GM21825 (cell line): Measurements from ENCODE around the gene VGLL4.

Experiments
- ATAC-seq: cut with Tn5 transposase; IDR thresholded peaks from one replicate; pipeline ENCODE4 v1.9.1; 2021; ENCODE audit warnings: mild to moderate bottlenecking, moderate library complexity; ENCODE audit not compliant: unreplicated experiment

The VGLL4 gene

DNA sequence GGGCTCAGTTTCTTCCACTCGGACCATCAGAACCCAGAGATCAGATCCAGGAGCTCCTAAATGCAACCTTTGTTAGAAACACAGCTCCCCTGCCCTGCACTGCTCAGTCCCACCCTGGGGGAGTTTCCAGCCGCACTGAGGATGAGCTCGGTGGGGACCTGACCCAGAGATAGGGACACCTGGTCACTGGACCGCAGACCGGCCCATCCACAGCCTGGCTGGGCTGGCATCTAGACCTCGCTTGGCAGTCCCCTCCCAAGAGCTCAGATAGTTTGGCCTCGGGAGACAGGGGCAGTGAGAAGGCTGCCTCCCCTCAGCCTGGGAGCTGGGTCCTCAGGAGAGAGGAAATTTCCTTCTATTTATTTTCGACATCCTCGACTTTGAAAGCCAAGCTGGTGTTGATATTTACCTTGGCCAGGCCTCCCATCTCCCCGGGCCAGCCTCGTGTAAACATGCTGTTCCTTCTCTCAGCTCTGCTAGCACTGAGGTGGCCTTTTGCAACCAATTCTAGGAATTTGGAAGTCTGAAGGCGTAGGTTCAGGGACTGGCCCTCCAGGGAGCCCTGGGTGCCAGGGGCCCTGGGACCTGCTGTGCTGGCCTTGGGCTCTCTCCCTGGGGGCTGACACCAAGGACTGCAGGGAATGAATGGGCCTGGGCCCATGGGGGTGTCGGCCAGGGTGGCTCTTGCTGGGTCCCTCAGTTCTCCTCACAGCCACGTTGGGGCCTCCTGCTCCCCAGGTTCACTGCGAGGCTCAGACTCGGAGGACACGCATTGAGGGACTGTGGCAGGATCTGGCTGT lies 90.1 kb downstream of the VGLL4 start:
- no peak for ATAC-seq

DNA sequence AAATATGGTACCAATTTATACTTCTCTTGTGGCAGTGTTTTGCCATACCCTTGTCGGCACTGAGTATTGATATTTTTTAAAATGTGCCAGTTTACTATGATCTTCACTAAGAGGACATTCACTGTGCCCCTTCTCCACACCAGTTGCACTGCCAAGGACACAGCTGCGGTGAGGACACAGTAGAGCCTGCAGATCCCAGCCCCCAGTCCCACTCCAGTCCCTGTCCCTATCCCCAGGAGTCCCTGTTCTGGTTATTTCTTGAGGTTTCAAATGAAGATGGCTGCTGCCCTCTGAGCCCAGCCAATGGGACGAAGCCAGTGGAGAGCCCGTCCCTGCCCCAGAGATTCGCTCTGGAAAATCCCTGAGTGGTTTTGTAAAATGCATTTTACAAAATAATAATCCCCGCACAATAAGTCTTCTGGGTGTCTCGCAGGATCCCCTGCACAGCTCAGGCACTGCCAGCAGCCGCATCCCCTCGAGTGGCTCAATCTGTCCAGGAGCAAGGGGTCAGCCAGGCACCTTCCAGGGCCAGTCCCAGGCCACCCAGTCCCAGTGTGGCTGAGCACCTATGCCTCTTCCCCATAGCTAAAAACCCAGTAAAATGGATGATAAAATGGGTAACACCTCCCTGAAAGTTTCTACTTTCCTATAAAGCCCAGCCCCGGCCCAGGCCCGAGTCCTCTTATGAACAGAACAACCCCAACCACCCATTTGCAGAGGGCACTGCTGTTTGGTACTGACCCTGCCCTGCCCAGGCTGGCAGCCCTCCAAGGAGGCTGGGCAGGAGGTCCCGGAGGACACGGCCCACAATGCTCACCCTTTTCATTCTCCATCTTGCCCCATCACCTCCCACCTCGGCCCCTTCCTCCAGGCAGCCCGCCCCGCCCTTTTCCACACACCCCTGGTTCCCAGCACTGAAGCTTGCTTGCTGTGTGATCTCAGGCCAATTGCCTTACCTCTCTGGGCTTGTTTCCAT lies 91.1 kb downstream of the VGLL4 start:
- no peak for ATAC-seq

DNA sequence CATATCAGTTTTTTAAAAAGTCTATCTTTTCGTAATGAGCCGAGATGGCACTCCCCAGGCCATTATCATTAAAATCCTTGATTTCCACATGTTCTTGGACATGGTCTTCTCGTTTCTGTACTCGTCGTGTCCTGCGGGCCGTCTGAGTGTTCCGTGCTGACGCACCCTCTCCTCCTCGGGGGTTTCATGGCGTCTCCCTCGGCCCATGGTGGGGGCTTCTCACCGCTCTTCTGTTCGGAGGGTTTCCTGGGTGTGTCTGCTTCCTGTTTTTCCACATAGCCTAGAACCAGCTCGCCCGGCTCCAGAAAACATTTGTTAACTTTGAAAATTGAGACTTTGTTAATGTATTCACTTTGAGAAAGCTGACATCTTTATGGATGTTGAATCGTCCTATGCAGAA lies 92.7 kb downstream of the VGLL4 start:
- no peak for ATAC-seq

DNA sequence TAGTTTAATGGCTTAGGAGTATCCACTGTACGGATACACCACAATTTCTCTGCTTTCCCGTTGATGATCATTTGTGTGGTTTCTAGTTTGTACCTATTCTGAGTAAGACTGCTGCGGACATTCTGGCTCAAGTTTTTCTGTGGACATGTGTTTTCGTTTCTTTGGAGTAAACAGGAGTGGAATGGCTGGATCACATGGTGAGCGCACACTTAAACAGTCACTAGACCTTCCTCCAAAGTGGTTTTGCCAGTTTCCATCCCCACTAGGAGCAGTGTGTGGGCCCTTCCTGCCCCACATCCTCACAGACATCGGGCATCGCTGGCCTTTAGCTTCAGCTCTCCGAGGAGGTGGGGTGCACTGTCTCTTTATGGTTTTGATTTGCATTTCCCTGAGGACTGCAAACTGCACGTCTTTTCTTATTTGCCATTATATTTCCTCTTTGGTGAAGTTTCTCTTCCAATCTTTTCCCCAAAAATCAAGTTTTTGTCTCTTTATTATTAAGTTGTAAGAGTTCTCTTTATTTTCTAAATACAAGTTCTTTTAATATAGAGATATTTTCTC lies 94.1 kb downstream of the VGLL4 start:
- no peak for ATAC-seq

DNA sequence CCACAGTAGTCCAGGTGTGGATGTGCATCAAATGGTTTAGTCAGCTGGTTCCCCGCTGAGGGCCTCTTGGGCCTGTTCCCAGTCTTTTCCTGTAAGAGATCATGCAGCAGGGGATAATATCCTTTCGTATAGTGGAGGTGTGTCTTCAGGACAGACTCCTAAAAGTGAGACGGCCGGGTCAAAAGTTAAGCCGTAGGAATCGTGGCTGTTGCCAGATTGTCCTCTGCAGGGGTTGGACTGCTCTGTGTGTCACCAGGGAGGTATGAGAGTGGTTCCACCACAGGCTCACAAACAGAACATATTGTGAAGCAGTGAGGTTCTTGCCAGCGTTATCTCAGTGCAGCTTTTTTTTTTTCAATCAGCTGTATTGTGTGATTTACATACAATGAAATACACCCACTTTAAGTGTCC lies 95.0 kb downstream of the VGLL4 start:
- ATAC-seq: no peak

DNA sequence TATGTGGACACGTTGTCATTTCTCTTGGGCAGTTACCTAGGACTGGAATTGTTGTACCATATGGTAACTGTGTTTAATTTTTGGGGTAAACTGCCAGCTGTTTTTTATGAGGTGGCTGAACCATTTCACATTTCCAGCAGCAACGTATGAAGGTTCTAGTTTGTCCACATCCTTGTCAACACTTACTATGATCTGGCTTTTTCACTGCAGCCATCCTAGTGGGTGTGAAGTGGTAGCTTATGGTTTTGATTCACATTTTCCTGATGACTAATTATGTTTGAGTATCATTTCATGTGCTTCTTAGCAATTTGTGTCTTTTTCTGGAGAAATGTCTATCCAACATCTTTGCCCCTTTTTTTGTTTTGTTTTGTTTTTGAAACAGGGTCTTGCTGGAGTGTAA lies 96.2 kb downstream of the VGLL4 start:
- ATAC-seq: no peak

DNA sequence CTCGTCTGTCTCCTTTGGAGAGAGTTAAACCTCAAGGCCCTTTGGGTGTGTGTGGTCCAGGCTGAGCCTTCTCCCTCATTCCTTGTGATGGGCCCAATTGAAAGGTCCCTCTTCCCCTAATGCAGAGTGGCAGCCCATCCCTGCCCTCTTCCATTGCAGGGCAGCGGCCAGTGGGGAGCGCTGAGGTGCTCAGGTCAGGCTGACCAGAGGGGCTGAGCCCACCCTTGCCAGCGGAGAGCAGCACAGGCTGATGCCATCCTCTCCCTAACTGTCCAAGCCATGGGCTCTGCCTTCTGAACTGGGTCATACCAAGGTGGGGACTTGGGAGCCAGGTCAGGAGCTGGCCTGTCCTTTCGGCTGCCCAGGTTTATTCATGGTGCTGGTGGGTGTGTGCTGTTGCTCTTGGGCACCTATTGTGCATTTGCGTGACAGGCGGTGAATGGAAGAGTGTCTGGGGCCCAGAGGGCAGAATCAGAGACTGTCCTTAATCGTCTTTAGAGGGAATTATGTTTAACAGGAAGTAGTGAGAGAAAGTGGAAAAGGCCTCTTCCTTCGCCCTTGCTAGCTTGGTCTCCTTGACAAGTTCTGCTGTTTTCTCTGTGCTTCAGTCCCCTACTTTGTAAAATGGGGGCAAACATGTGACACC lies 96.9 kb downstream of the VGLL4 start:
- ATAC-seq: no peak

DNA sequence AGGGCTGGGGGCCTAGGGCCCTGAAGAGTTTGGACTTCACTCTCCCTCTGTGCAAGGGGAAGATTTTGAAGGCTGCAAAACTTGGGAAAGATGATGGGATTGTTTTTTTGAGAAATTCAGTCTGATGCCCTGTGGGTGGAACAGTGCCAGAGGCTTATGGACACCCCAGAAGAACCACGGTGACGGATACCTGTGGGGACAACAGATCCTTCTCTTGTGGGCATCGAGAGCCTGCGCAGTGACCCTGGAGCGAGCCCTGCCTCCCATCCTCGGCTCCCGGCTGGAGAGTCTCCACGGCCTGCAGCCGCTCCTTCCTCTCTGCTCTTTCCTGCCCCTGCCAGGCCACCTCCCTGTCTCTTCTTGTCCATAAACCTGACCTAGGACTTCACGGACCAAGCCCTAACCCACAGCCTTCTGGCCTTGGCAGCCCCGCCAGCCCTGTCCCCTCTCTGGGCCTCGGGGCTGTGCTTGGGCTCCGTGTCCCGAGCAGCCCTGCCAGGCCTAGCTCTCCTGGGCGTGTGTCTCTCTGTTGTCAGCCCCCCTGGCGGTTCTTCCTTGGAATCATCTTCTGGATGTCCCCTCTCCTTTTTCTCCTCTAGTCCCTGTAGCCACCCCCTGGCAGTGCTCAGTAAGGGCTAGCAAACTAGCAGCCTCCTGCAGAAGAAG lies 98.4 kb downstream of the VGLL4 start:
- no peak for ATAC-seq

DNA sequence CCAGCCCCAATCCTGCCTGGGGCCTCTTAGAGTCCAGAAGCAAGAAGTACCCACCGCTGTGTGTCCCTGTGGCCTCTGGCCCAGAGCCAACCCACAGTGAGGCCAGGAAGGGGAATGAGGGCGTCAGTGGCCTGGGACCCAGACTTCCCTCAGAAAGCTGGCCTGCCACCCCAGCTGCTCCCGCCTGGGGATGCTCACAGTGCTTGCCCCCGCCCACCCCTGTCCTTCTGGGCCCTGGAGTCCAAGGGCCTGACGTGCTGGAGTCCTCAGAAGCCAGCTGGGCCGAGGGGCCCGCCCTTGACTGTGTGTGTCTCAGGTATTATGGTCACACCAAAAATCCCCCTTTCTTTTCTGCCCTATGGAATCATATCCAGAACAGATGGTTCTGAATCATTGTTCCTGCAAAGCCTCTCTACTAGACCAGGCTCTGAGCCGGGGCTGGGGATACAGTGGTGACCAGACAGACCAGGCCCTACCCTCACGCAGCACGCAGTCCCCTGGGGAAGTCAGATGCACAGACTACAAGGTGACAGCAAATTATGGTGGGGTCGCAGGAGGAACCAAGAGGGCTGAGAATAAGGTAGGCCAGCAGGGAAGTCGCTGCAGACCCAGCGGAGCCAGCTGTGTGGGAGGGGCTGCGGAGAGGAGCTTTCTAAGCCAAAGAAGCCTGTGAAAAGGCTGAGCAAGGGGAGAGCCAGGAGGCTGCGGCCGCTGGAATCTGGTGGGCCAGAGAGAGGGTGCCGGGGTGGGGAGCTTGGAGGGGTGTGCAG lies 99.1 kb downstream of the VGLL4 start:
- ATAC-seq: no peak

DNA sequence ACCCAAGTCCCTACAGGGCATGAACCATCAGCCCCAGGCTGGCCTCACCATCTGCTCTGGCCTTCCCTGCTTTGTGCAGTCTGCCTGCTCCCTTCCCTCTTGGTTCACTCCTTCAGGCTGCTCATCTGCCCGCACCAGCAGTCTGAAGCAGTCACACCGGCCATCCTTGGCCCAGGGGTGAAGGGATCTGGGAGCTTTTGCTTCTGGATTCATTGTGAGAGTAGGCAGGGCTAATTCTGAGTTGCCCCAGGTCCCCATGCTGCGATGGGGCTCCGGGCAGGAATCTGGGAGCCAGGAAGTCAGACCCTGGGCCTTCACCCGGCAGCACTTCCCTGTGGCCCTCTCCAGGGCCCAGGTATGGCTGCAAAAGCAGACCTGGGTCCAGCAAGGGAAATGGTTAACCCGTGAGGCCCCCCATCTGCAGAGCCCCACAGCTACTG lies 99.7 kb downstream of the VGLL4 start:
- no peak for ATAC-seq

DNA sequence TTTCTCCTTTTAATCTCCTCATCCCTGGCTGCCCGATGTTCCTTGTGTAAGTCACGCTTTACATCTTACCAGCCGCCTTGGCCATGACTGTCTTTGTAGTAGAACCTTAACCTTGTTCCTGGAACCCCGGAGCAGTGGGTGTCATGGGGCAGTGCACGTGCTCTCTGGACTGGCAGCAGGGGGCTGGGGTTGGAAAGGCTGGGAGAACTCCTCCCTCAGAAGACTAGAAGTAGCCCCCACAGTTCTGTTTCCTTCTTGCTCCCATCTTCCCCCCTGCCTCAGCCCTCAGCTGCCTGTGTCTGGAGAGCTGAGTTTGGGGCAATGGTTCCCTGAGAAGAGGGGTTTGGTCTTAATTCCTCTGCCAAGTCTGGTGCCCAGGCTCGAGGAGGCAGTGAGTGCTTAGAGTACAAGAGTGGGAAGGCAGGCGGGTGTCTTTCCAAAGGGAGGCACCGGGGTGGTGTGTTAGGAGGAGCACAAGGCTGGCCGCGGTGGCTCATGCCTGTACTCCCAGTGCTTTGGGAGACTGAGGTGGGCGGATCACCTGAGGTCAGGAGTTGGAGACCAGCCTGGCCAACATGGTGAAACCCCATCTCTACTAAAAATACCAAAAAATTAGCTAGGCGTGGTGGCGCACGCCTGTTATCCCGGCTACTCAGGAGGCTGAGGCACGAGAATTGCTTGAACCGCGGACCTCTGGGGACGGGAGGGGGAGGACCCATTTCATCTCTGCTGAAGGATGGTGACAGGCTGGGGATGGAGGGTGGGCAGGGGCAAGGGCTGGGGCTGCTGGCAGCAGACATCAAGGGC lies 100.4 kb downstream of the VGLL4 start:
- ATAC-seq: no peak

DNA sequence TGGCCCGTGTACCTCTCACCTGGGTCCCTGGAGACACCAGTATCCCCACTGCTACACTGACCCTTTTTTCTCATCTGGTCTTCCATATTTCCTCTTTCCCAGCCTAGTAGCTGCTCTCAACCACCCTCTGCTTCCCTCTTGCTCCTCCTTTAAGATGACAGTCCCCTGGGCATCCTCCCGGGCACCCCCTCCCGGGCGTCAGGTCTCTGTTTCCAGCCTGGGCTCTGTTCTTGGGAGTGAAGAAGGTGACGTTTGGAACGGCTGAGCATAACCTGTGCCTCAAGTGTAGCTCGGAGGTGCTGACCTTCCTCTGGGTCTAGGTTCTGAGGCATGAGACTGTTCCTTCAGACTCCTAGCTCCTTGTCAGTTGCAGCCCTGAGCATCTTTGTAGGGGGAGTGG lies 101.2 kb downstream of the VGLL4 start:
- ATAC-seq: no peak

DNA sequence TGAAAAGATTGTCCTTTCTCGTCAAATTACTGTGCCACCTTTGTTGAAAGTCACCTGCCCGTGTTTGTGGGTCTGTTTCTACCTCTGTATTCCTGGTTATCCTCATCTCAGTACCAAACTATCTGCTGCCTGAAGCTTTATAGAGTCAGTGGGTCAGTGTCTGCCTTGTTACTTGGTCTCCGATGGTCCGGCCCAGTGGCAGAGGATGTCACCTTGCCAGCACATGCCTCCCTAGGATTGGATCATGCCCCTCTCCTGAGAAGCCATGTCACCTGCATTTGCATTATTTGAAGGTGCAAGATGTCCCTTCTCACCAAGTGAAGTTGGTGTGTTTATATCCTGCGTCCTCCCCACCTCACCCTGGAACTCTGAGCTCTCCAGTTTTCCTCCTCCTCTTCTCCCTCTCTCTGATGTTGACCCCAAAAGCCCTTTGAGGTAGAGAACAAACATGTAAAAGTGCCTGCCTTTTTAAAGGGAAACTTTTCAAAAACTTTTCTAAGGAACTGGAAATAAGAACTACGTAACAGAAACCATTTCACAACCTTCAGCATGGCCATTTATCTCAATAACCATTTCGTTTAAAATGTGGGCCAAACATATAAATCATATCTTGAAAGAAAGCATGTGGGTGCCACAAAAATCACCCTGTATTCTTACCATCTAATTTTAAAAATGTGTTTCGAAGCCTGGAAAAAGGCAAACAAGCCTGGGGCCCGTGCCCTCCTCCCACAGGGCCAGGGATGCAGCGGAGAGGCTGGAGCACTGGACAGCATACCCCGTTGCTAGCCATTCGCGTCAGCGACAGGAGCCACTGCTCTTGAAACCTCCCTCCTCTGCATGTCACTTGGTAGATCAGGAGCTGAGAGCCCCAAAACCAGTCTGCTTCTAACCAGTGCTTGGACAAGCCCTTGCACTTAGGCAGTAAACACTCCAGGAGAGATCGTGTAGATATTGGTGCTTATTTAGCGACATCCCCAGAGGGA lies 102.1 kb downstream of the VGLL4 start:
- ATAC-seq: no peak

DNA sequence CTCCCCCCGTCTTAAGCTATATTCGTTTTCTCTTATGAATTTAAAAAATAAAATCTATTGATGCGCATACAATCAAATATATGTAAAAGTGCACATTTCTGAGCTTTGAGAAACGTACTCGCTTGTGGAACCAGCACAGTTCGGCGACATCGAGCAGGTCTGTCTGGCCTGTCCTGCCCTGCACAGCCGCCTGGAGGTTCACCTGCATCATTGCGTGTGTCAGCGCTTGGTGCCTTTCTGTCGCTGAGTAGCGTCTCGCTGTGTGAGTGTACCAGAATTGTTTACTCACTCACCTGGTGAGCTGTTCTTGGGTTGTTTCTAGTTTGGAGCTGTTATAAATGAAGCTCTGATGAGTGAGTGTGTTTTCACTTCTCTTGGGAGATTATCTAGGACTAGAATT lies 104.0 kb downstream of the VGLL4 start:
- ATAC-seq: no peak

DNA sequence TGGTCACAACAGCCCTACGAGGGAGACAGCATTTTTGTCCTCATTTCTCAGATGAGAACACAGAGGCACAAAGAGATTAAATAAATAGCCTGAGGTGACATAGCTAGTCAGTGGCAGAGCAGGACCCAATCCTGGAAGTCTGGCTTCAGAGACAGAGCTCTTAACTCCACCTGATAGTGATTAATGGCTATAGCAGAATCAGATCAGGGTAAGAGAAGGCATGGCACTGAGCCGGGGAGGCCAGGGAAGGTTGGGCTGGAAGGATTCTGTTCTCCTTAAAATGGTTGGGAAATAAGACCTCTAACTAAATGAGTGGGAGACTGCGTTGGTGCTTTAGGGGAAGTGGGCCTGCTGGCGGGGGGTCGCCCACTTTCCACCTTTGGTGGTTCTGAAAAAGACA lies 104.5 kb downstream of the VGLL4 start:
- ATAC-seq: no peak

DNA sequence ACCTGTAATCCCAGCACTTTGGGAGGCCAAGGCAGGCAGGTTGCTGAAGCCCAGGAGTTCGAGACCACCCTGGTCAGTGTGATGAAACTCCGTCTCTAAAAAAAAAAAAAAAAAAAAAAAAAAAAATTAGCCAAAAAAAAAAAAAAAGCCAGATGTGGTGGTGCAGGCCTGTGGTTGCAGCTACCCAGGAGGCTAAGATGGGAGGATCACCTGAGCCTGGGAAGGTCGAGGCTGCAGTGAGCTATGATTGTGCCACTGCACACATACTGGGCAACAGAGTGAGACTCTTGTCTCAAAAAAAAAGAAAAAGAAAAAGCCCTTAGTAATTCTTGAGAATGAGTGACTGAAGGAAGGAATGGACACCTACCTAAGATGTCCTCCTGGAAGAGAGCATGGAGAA lies 105.1 kb downstream of the VGLL4 start:
- no peak for ATAC-seq

DNA sequence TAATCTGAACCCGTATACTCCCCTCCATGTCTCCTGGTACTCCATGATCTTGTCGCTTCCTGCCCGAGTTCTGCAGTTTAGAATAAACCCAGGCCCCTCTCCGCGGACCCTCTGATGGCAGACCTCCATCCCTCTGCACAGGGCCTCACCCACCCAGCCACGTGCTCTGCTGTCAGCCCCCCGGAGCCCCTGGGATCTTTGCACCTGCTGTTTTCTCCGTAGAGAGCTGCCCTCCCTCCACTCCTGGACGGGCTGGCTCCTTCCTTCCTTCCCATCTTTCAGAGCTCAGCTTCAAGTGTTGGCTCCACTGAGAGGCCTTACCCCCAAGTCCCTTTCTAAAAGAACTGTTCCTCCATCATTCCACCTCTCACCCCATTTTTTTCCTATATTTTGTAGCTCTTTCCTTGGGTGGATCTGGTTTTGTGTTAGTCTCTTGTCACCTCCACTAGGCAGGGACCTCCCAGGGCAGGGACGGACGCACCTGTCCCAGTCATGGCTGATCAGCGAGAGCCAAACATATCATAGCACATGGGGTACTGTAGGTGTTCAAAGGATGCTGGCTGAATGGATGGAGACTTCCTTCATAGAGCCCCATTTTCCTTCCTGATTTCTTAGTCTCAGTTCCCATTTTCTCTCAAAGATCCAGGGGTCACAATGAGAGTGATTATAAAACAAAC lies 106.6 kb downstream of the VGLL4 start:
- no peak for ATAC-seq
